ENCODE results near the gene USP30.

DNA sequence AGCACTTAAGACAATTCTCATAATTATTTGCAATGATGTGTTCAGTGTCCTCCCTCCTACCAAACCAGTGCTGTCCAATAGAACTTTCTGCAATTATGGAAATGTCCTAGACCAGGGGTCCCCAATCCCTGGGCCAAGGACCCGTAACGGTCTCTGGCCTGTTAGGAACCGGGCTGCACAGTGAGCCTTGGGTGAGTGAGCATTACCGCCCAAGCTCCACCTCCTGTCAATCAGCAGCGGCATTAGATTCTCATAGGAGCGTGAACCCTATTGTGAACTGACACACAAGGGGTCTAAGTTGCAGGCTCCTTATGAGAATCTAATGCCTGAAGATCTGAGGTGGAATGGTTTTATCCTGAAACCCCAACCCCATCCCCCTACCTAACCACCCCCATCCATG, 35.4 kb upstream of the USP30 start:
- no peak for TF ChIP-seq POLR2A (IDR thresholded peaks at IDR 0.05)
- TF ChIP-seq, protein P1, sequence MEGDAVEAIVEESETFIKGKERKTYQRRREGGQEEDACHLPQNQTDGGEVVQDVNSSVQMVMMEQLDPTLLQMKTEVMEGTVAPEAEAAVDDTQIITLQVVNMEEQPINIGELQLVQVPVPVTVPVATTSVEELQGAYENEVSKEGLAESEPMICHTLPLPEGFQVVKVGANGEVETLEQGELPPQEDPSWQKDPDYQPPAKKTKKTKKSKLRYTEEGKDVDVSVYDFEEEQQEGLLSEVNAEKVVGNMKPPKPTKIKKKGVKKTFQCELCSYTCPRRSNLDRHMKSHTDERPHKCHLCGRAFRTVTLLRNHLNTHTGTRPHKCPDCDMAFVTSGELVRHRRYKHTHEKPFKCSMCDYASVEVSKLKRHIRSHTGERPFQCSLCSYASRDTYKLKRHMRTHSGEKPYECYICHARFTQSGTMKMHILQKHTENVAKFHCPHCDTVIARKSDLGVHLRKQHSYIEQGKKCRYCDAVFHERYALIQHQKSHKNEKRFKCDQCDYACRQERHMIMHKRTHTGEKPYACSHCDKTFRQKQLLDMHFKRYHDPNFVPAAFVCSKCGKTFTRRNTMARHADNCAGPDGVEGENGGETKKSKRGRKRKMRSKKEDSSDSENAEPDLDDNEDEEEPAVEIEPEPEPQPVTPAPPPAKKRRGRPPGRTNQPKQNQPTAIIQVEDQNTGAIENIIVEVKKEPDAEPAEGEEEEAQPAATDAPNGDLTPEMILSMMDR (IDR thresholded peaks at IDR 0.05) = no peak

All from testis (tissue), 2 donors.